Ureter (tissue), 1 donor: ENCODE measurements around the gene STX11. TPM values are rescaled to one million over a fixed set of nuclear protein-coding genes. Genes with fewer than 3 reads are reported as not detected.
"Not testable (repeated sequence)": the region's sequence is repeated elsewhere in the genome, so short reads cannot be mapped to it uniquely, and the experiment has no call there.

ENCODE experiments used
- DNase-seq: peaks from one replicate; pipeline ENCODE4 v3.0.0-alpha.2; 2020; ENCODE audit warnings: low spot score
- total RNA-seq: library from RNA; stranded (reverse); gene quantifications from one replicate; pipeline ENCODE4 v1.2.4, GENCODE V29; 2023
- donor health status: DM: yes; HTN: yes; CAD: no.

Gene STX11
- total RNA-seq, result 5.8 TPM

DNA sequence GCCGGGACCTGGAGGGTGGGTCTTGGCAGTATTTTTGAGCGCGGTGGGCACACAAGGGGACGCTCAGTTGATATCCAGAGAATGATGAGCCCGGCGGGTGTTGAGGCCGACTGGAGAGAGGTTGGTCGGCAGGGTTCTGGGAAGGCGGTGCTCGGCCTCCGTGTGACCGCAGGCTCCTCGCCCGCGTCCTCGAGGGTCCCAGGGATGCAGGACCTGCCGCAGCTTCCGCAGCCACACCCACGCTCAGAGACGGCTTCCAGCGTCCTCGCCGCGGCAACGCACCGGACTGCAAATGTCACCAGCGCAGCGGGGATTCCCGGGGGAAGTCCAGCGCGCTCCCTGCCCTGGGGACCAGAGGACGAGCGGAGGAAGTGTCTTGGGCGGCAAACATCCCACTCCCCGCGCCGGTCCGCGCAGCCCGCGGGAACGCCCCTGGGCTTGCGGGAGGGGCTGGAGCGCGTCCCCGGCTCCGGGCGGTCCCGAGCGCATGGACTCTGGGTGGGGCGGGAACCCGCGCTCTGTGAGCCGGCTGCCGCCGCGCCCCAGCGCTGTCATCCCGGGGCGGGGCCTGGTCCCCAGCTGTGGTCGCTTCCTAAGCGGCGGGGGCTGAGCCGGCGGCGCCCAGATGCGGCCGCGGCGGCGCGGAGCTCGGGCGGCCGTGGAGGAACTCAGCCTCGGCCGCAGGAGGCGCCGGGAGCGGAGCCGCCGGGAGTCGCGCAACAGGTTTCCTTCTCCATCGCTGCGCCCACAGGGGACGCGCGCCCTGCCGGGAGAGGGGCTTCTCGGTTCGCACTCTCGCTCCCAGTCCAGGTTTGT is at the start of gene STX11:
TSS of gene STX11 (plus strand) at position 624 of the 816 bp plus-strand sequence. CDS start 36,111 bp downstream, outside the sequence.
- peak; percentile 58 for DNase-seq

DNA sequence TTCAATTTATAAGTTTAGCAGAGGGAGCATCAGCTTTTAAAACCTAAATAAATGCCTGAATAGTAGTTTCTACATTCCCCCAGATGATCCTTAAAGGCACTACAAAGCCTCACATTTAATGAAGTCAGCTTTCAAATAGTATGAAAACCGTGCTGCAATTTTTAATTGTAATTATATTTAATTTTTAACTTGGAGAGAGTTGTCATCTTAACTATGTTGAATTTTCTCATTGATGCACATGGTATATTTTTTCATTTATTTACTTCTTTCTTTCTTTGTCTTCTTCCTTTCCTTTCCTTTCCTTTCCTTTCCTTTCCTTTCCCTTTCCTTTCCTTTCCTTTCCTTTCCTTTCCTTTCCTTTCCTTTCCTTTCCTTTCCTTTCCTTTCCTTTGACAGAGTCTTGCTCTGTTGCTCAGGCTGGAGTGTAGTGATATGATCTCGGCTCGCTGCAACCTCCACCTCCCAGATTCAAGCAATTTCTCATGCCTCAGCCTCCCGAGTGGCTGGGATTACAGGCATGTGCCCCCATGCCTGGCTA is 47.2 kb upstream of the STX11 start:
- DNase-seq, result no peak

DNA sequence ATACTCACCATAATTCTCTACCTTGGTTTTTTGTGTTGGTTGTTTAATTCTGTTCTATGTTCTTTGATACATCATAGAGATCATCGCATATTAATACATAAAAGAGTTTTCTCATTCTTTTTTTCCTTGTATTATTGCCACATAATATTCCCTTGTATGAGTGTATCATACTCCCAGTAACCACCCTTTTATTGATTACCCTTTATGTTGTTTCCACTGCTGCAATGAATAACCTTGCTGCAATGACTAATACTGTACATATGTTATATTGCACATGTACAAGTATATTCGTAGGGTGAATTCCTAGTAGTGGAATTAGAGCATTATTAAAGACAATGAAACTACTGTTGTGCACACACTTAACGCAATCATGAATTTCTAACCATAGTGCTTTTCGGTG is 45.8 kb upstream of the STX11 start:
- no peak for DNase-seq

DNA sequence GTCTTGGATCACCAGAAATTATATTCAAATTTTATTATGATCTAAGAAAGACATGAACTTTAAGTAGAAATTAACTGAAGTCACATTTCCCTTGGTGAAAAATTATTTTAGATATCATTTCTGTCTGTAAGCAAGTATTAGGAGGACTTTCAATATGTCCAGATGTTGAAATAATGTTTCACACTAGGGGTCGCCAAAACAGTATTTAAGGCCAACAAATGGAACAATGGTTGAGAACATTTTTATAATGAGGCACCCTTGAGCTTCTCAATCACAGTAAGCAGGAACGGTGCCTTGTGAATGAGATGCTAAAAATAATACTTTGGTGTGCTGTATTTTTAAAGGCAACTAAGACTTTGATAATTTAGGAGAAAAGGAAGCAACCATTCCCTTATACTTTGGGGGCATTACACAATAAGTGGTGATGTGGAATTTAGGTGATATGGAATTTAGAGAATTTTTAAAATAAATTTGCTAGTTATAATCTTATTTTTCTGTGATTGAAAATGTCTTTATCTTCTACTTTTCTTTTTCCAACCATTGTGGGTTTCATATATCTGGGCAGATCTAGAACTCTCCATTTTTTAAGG is 45.3 kb upstream of the STX11 start:
- no peak for DNase-seq

DNA sequence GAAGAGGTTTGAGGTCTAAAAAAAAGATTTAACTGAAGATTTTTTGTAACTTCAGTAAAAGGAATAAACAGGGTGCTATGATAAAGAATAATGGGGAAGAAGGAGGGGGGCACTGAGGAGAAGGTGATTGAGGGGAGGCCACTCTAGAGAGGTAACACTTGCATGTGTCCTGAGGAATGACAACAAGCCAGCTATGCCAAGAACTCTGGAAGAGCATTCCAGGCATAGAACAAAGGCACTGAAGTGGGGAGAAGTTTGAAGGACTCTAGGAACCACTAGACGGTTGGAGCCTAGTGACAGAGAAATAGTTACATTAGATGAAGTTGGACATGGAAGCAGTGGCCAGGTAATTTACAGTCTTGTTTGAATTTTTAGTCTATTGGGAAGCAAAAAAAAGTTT is 44.1 kb upstream of the STX11 start:
- DNase-seq, result no peak

DNA sequence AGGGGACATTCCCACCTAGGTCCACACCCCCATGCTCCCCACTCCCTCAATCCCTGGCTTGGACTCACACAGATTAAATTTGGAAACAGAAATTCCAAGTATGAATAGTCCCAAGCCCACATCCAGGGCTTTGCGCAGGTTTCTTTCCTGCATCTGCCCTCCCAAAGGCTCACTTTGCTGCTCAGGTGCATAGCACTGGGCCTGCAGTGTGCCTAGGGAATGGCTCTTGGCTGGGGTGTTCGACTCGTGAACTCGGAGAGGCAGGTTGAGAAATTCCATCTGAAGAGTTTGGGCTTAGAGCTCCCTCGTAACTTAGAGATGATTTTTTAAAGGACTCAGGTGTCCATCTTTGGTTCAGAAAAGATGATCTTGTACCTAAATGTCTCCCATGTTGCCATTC is 40.1 kb upstream of the STX11 start:
- DNase-seq, result no peak

DNA sequence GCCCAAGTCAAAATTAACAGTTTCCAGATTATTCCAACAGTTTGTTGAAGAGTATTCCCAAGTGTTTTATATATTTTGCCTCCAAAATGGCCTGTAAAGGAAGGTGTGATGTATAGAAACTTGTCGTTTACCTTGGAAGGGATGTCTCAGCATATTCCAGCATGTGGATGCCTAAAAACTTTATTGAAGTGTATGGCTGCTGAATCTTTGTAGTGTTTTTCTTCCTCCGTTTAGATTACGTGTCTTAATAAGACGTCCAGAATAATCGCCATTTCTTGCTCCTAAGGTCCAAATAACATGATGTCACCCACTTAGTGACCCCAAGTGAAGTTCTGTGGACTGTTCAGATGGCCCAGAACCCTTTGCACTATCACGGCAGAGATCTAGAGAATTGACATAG is 37.0 kb upstream of the STX11 start:
- DNase-seq, result no peak

DNA sequence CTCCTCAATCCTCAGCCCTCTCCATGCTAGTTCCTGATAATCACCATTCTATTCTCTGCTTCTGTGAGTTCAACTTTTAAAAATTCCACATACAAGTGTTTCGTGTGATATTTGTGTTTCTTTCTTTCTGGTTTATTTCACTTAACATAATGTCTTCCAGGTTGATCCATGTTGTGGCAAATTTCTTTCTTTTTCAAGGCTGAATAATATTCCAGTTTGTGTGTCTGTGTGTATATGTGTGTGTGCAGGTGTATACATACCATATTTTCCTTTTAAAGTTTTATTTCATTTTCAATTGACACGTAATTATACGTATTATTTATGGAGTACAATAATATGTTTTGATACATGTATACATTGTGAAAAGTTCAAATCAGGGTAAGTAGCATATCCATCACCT is 35.1 kb upstream of the STX11 start:
- no peak for DNase-seq

DNA sequence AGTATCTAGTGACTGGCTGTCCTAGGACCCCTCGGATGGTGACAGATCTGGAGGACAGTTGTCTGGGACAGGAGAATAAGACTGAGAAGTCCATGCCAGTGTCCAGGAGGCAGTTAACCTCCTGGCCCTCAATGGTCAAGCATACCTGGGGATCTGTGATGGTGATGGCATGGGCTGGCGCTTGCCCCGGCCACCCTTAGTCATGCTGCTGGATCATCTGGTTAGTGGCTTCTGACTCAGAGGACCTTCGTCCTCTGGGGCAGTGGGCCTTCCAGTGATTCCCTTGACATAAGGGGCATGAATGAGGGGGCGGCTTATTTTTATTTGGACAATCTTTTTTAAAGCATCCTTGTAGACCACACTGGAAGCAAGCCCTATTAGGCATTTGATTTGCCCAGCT is 30.9 kb upstream of the STX11 start:
- no peak for DNase-seq

DNA sequence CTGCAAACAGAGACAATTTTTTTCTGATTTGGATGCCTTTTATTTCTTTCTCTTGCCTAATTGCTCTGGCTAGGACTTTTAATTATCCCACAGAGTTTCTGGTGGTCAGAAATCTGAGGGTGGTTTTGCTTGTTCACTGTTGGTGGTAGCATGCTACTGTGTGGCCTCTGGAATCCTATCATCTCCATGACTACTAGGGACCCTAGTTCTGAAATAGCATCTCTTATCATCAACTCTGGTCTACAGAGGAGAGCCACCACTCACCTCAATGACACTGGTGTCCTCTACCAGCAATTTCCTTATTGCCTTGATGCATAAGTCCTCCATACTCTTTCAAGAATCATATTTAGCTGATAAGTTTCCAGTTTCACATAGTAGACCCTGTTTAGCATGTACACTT is 27.5 kb upstream of the STX11 start:
- DNase-seq, result no peak

DNA sequence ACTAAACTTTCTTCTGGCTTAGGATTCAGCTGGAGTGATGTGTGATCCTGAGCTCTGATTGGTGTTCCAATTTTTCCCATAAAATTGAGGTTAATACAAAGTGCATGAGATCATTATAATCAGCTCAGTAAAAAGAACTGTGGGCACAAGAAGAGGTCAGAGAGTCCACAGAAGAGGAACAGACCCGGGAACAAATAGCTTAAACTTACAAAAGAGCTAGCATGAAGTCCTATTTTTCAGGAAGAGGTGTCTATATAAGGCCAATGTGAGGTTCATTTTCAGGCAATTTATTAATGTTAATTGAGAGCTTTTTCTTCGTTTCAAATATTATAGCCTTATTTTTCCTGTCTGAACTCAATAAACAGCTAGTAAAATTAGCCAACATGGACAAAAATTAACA is 26.9 kb upstream of the STX11 start:
- DNase-seq, result no peak

DNA sequence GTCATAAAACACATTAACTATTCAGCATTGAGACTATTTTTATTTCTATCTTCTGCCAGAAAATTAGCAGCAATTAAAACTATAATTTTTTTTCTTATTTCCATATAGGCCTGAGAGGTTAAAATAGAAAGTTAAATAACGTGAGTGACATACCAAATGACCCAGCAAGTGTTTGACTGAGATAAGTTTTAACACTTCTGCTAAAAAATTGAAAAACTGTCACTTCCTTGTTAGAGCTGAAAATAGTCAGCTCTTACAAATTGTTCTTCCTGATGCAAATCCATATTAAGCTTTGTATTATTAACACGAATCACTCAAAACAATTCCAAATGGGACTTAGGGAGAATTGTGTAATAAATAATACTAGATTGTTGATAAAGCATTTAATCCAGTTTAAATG is 26.5 kb upstream of the STX11 start:
- no peak for DNase-seq

DNA sequence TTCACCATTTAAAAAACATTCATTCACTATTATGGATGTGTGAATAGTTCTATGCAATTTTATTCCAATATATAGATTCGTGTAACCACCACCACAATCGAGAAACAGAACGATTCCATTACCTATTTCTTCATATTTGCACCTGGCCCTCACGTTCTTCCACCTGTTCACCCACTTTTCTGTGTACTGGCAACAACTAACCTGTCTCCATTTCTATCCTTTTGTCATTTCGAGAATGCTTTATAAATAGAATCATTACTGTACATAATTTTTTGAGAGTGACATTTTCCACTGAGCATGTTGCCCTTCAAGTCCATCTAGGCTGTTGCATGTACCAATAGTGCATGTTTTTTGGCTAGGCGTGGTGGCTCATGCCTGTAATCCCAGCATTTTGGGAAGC is 23.2 kb upstream of the STX11 start:
- DNase-seq, result no peak

DNA sequence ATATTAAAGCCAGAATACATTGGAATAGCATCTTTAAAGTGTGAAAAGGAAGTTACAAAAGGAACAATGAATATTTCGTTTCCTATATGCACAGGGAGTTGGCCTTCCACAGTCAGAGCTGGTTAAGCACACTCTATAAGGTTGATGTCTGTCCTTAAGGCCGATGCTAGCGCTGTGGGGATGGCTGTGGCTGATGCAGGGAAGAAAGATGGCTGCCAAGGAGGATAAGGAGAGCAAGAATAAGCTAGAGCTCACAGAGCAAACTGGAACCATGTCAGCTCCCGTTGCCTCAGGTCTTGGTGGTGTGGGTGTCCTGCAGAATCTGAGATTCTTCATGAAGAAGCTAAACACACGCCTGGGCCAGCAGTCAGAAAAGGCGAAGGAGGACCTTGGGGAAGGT is 20.8 kb upstream of the STX11 start:
- DNase-seq, result no peak

DNA sequence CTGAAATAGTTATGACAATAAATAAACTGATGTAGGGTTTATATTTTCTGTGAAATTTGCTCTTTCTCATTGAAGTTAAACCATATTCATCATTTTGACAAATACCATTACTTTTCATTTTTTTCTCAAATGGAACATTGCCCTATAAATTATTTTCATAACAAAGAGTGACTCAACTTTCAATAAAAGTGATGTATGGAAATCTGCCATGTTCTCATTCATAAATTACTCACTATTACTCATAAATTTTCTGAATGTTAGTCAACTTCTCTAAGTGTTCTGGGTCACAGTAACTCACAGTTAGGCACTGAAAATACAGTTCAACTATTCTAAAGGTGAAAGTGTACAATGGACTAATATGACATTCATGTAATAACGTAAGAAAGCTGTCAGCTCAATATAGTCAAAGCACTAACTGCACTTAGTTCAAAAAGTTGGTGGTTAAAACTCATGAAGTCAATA is 19.0 kb upstream of the STX11 start:
- no peak for DNase-seq

DNA sequence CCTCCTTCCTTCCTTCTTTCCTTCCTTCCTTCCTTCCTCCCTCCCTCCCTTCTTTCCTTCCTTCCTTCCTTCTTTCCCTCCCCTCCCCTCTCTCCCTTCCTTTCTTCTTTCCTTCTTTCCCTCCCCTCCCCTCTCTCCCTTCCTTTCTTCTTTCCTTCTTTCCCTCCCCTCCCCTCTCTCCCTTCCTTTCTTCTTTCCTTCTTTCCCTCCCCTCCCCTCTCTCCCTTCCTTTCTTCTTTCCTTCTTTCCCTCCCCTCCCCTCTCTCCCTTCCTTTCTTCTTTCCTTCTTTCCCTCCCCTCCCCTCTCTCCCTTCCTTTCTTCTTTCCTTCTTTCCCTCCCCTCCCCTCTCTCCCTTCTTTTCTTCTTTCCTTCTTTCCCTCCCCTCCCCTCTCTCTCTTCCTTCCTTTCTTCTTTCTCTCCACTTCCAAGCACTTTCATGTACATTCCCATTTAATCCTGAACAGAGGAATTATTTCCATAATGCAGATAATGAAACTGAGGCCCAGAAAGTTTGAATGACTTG is 18.1 kb upstream of the STX11 start:
- DNase-seq, result not testable (repeated sequence)

DNA sequence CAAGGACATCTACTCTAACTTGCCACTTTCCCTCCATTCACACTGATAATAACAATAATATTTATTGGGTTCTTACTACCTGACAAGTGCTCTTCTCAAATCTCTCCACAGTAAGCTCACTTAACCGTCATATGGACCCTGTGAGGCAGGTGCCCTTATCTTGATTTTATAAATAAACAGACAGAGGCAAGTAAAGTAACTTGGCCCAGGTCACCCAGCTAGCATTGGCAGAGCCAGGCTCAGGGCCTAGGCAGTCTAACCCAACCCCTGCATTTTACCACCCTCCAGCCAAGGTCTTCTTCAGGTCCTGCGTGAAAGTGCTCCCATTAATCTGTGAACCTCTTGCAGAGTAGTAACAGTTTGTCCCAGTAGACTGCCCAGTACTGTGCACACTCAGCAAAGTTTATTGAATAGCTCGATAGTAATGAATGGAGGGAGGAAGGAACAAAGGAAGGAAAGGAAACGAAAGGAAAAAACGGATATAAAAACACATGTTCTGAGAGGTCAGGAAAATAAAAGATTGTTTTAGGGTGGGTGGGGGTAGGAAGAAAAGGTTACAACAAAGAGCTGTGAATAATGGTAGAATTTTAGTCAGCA is 17.0 kb upstream of the STX11 start:
- DNase-seq, result no peak

DNA sequence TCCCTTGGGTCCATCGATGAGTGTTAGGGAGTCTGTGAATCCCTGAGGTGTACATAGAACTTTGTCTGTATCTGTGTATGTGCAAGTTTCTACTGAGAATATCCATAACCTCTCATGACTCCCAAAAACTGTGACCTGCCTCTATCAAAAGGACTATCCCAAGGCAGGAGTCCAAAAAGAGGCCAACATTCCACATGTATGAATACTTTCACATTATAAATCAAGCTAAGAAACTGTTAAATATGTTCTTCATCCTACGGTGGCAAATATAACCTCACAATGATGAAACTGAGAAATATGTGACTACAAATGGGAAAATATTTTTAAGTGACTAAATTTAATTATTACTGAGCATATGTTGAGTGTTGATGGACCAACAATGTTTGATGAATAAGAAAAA is 16.1 kb upstream of the STX11 start:
- DNase-seq, result no peak

DNA sequence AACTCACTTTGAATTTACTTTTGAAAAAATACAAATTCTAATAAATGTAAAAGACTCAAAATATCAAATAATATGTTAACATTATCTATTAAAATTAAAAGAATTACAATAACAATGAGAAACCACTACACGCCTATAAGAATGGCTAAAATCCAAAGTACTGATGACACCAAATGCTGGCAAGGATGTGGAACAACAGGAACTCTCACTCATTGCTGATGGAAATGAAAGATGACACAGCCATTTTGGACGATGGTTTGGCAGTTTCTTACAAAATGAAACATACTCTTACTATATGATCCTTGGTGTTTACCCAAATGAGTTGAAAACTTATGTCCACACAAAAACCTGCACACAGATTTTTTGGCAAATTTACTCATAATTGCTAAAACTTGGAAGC is 15.6 kb upstream of the STX11 start:
- DNase-seq, result no peak

DNA sequence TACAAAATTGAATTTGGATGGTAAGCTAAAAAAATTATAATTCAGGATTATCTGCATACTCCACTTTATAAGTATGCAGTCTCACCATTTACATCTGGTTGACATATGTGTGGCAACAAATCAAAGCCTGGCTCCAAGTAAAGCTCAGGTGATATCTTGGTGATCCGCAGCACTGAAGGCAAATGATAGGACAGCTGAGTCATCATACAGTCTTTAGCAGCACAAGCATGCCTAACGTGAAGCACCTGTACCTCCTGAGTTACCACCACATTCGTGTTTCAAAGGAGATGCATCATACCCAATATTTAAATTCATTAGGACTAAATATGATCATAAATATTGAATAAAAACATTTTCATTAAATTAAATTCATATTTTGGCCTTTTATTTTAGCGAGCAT is 11.8 kb upstream of the STX11 start:
- DNase-seq, result no peak

DNA sequence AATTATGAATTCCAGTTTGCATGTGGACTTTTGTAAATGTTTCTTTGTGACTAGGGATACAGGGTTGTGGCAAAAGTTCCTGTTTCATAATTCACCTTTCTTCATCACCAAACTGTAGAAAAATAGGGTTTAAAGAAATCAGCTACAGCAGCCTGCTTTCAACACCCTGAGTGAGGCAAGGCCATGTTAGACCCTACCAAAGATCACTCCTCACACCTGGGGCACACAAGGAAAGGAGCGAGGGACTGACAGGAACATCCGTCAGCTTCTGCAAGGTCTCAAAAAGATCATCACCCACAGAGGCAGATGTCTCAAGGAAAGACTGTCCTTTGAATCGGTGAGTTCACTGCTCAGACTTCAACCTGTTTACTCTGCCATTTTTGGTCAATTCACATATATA is 10.5 kb upstream of the STX11 start:
- DNase-seq, result no peak

DNA sequence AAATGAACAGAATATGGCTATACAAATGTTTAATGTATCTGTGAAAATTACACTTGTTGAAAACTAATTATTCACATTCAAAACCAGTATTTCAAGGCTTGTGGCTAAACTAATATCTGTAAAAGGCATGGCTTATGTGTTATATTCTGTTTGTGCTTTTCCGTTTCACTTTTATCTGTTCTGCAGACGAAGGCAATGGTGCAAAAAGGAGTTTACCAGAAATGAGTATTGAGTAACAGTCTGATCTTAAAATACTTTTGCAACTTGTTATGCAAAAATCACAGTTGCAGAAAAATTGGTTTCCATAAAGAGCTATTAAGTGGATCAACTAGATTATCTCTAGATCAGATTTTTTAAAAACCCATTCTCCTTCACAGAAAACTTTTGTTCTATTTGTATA is 9.4 kb upstream of the STX11 start:
- no peak for DNase-seq

DNA sequence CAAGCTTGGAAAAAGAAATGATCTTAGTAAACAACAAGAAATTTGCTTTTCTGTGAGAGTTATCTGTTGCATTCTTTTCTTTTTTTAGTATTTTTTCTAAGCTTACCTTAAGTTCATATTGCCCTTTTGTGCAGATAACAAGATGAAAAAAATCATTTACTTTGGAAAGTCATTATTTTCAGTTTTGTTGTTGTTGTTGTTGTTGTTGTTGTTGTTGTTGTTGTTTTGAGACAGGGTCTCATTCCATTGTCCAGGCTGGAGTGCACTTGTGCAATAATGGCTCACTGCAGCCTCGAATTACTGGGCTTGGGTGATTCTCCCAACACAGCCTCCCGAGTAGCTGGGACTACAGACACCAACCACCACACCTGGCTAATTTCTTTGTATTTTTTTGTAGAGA is 8.8 kb upstream of the STX11 start:
- no peak for DNase-seq
